HEK293 (cell line): ENCODE results near the gene PTPRF.

ENCODE experiments used
- CTCF ChIA-PET: fragments of 350-600 bp; formaldehyde crosslinking; extraction: SDS; loops from one replicate; lab custom pipeline; 2021; ENCODE audit warnings: antibody characterized with exemption; lab: Yijun Ruan, JAX
- POLR2A ChIA-PET: fragments of 300-600 bp; formaldehyde crosslinking; extraction: SDS; loops from one replicate; lab custom pipeline; 2020; ENCODE audit warnings: antibody characterized with exemption, inconsistent platforms; lab: Yijun Ruan, JAX
- H3K27ac ChIP-seq: fragments of 200-500 bp; sonication (Bioruptor generic); 2 replicates; pipeline ENCODE4 v1.5.1; 2014; ENCODE audit warnings: low read depth, low read length, control low read depth, inconsistent platforms; ENCODE audit errors: extremely low read depth
- H3K36me3 ChIP-seq, 2 experiments: fragments of 200-500 bp in 1 of 2; sonication (Bioruptor generic) in 1 of 2; 1 replicate in 1 of 2; 2 replicates in 1 of 2; pipeline ENCODE4 v1.5.1; 2014 to 2017; ENCODE audit warnings: inconsistent platforms in 2 of 2, low read length in 2 of 2; ENCODE audit not compliant: control insufficient read depth in 2 of 2, insufficient read depth in 1 of 2
- H3K4me1 ChIP-seq: fragments of 200-500 bp; sonication (Bioruptor generic); 2 replicates; pipeline ENCODE4 v1.5.1; 2014; ENCODE audit warnings: mild to moderate bottlenecking, low read length, inconsistent platforms; ENCODE audit not compliant: control insufficient read depth, insufficient read depth
- H3K4me3 ChIP-seq: 2 replicates; pipeline ENCODE4 v1.5.1; 2011; ENCODE audit warnings: low read depth, mild to moderate bottlenecking, control low read depth, low read length, moderate library complexity
- H3K9me3 ChIP-seq: fragments of 200-500 bp; sonication (Bioruptor generic); 2 replicates; pipeline ENCODE4 v1.5.1; 2014; ENCODE audit warnings: low read depth, low read length, inconsistent platforms; ENCODE audit not compliant: control insufficient read depth, insufficient read depth
- GLI2 ChIP-seq: fragments of 450-650 bp; formaldehyde crosslinking; IDR thresholded peaks from 2 replicates; pipeline ENCODE4; 2017; ENCODE audit warnings: missing biosample characterization, missing genetic modification characterization, low read depth, borderline replicate concordance
- KLF1 ChIP-seq: fragments of 450-650 bp; formaldehyde crosslinking; IDR thresholded peaks from 2 replicates; pipeline ENCODE4 v1.5.1; 2016; ENCODE audit warnings: missing biosample characterization, missing genetic modification characterization
- TSHZ1 ChIP-seq: fragments of 450-650 bp; formaldehyde crosslinking; IDR thresholded peaks from 2 replicates; pipeline ENCODE4 v1.5.1; 2016; ENCODE audit warnings: missing biosample characterization, missing genetic modification characterization, borderline replicate concordance
- ZBTB49 ChIP-seq: fragments of 450-650 bp; formaldehyde crosslinking; IDR thresholded peaks from 2 replicates; pipeline ENCODE4 v1.5.1; 2016; ENCODE audit warnings: missing biosample characterization, missing genetic modification characterization, low read depth
- ZEB2 ChIP-seq: fragments of 450-650 bp; formaldehyde crosslinking; IDR thresholded peaks from 2 replicates; pipeline ENCODE4 v1.5.1; 2016; ENCODE audit warnings: missing biosample characterization, missing genetic modification characterization
- ZNF114 ChIP-seq: fragments of 450-650 bp; formaldehyde crosslinking; IDR thresholded peaks from 2 replicates; pipeline ENCODE4 v1.5.0; 2017; ENCODE audit warnings: missing biosample characterization, missing genetic modification characterization
- ZNF138 ChIP-seq: fragments of 450-650 bp; formaldehyde crosslinking; IDR thresholded peaks from 2 replicates; pipeline ENCODE4 v1.5.1; 2016; ENCODE audit warnings: missing biosample characterization, missing genetic modification characterization, borderline replicate concordance
- ZNF155 ChIP-seq: fragments of 450-650 bp; formaldehyde crosslinking; IDR thresholded peaks from 2 replicates; pipeline ENCODE4 v1.5.1; 2016; ENCODE audit warnings: missing biosample characterization, missing genetic modification characterization
- ZNF169 ChIP-seq: fragments of 450-650 bp; formaldehyde crosslinking; IDR thresholded peaks from 2 replicates; pipeline ENCODE4 v1.5.1; 2016; ENCODE audit warnings: missing biosample characterization, missing genetic modification characterization
- ZNF221 ChIP-seq: fragments of 450-650 bp; formaldehyde crosslinking; IDR thresholded peaks from 2 replicates; pipeline ENCODE4 v1.5.1; 2017; ENCODE audit warnings: missing biosample characterization, missing genetic modification characterization, borderline replicate concordance
- ZNF274 ChIP-seq, 2 experiments: fragments of 200-500 bp in 1 of 2; fragments of 450-650 bp in 1 of 2; sonication (Bioruptor generic) in 1 of 2; formaldehyde crosslinking in 1 of 2; IDR thresholded peaks; 2 replicates each; pipeline versions ENCODE4 v1.5.1 to v1.6.1; 2014 to 2016; ENCODE audit warnings: borderline replicate concordance in 1 of 2, inconsistent platforms in 1 of 2, low read length in 1 of 2, missing biosample characterization in 1 of 2, missing genetic modification characterization in 1 of 2
- ZNF488 ChIP-seq: fragments of 450-650 bp; formaldehyde crosslinking; IDR thresholded peaks from 2 replicates; pipeline ENCODE4 v1.5.1; 2016; ENCODE audit warnings: missing biosample characterization, missing genetic modification characterization
- ZNF521 ChIP-seq: fragments of 450-650 bp; formaldehyde crosslinking; IDR thresholded peaks from 2 replicates; pipeline ENCODE4 v1.5.1; 2017; ENCODE audit warnings: missing biosample characterization, mild to moderate bottlenecking, missing genetic modification characterization
- ZNF549 ChIP-seq: fragments of 450-650 bp; IDR thresholded peaks from 2 replicates; pipeline ENCODE4 v1.5.1; 2018; ENCODE audit warnings: missing biosample characterization, missing genetic modification characterization, mild to moderate bottlenecking, inconsistent platforms, moderate library complexity
- ZNF560 ChIP-seq: fragments of 450-650 bp; formaldehyde crosslinking; IDR thresholded peaks from 2 replicates; pipeline ENCODE4 v1.5.1; 2017; ENCODE audit warnings: missing biosample characterization, missing genetic modification characterization, borderline replicate concordance
- ZNF610 ChIP-seq: fragments of 450-650 bp; formaldehyde crosslinking; IDR thresholded peaks from 2 replicates; pipeline ENCODE4 v1.5.1; 2016; ENCODE audit warnings: missing biosample characterization, missing genetic modification characterization, borderline replicate concordance
- ZNF791 ChIP-seq: fragments of 450-650 bp; formaldehyde crosslinking; IDR thresholded peaks from 2 replicates; pipeline ENCODE4 v1.5.1; 2016; ENCODE audit warnings: missing biosample characterization, missing genetic modification characterization
- ZSCAN16 ChIP-seq: fragments of 450-650 bp; formaldehyde crosslinking; IDR thresholded peaks from 2 replicates; pipeline ENCODE4 v1.5.1; 2016; ENCODE audit warnings: missing biosample characterization, missing genetic modification characterization
- TF ChIP-seq, protein P1 (sequence below): fragments of 450-650 bp; formaldehyde crosslinking; IDR thresholded peaks from 2 replicates; pipeline ENCODE4 v1.5.1; 2016; ENCODE audit warnings: missing biosample characterization, missing genetic modification characterization, borderline replicate concordance

Gene PTPRF

DNA sequence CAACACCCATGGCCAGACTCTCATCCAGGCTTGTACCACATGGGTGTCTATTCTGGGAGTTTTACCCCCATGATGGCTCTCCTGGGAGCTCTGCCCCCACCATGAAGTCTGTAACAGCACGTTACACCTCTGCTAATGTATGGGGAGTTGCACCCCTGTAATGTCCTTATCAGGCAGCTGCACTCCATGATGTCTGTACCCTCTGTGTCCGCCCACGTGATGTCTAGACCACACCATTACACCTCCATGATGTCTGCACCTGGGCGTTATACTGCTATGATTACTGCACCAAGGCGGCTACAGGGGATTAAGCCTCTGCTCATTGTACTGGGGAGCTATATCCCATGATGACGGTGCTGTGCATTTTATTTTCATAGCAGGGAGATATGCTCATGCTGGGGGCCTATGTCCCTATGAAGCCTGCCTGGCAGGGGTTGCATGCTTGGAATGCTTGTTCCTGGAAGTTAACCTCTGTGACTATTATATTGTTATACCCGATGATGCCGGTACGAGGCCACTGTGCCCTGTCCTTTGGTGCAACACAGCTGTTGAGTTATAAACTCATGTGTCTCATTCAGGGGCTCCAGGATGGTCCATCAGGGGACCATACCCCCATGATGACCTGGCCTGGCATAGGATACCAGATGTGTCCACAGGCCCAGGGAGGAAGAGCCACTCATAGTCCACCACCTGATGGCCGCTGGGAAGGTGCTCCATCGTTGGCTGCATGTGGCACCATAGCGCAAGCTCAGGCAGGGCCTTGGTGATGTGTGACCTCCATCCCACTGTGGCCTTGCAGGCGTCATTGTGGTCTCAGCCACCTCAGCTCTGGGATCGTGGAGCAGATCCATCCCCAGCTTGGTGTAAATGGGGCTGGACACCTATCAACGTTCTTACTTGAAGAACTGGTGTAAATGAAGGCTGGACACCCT, 12.1 kb downstream of the PTPRF start (continued):
- TF ChIP-seq TSHZ1 (tag by site-specific recombination): no peak
- TF ChIP-seq ZNF549 (tag by site-specific recombination): no peak
- TF ChIP-seq ZNF560 (tag by site-specific recombination): no peak
- no peak for TF ChIP-seq ZNF521 (tag by site-specific recombination)
- TF ChIP-seq ZNF221 (tag by site-specific recombination): no peak
- no peak for TF ChIP-seq ZNF138 (tag by site-specific recombination)
- TF ChIP-seq KLF1 (tag by site-specific recombination): no peak

GRCh38 chr1:43543567-43543966, 12.9 kb downstream of the PTPRF start:
- CTCF ChIA-PET: interaction anchor here (0.8 to 1.3 kb wide), 3 partner anchors 9 to 13 kb away, joined by 3 to 7 read pairs (median 4); partner anchors contain the start of gene PTPRF
- peaks cover 0 to 81% of the 10 kb centered on the region in 2 experiments; a peak in 2 of 3 replicates for H3K36me3 ChIP-seq
- no peaks in the 10 kb centered on the region for H3K9me3 ChIP-seq
- peaks cover 3% of the 10 kb centered on the region; the same call in 1 of the 2 replicates for H3K4me1 ChIP-seq
- no peak overlapping the region for H3K4me3 ChIP-seq
- no peak overlapping the region for H3K27ac ChIP-seq
- POLR2A ChIA-PET: no interaction called here
- no peak for TF ChIP-seq ZSCAN16 (tag by site-specific recombination)
- TF ChIP-seq ZNF169 (tag by site-specific recombination): no peak
- no peak for TF ChIP-seq ZNF488 (tag by site-specific recombination)
- TF ChIP-seq ZBTB49 (tag by site-specific recombination): no peak
- no peak for TF ChIP-seq ZNF114 (tag by site-specific recombination)
- TF ChIP-seq ZEB2 (tag by site-specific recombination): no peak
- TF ChIP-seq ZNF791 (tag by site-specific recombination): no peak
- TF ChIP-seq ZNF274 (IDR thresholded peaks at IDR 0.05; ENCODE audit: low read length): no peak
- TF ChIP-seq ZNF274 (tag by site-specific recombination; IDR thresholded peaks at IDR 0.05; ENCODE audit: borderline replicate concordance): no peak
- no peak for TF ChIP-seq GLI2
- TF ChIP-seq, protein P1, sequence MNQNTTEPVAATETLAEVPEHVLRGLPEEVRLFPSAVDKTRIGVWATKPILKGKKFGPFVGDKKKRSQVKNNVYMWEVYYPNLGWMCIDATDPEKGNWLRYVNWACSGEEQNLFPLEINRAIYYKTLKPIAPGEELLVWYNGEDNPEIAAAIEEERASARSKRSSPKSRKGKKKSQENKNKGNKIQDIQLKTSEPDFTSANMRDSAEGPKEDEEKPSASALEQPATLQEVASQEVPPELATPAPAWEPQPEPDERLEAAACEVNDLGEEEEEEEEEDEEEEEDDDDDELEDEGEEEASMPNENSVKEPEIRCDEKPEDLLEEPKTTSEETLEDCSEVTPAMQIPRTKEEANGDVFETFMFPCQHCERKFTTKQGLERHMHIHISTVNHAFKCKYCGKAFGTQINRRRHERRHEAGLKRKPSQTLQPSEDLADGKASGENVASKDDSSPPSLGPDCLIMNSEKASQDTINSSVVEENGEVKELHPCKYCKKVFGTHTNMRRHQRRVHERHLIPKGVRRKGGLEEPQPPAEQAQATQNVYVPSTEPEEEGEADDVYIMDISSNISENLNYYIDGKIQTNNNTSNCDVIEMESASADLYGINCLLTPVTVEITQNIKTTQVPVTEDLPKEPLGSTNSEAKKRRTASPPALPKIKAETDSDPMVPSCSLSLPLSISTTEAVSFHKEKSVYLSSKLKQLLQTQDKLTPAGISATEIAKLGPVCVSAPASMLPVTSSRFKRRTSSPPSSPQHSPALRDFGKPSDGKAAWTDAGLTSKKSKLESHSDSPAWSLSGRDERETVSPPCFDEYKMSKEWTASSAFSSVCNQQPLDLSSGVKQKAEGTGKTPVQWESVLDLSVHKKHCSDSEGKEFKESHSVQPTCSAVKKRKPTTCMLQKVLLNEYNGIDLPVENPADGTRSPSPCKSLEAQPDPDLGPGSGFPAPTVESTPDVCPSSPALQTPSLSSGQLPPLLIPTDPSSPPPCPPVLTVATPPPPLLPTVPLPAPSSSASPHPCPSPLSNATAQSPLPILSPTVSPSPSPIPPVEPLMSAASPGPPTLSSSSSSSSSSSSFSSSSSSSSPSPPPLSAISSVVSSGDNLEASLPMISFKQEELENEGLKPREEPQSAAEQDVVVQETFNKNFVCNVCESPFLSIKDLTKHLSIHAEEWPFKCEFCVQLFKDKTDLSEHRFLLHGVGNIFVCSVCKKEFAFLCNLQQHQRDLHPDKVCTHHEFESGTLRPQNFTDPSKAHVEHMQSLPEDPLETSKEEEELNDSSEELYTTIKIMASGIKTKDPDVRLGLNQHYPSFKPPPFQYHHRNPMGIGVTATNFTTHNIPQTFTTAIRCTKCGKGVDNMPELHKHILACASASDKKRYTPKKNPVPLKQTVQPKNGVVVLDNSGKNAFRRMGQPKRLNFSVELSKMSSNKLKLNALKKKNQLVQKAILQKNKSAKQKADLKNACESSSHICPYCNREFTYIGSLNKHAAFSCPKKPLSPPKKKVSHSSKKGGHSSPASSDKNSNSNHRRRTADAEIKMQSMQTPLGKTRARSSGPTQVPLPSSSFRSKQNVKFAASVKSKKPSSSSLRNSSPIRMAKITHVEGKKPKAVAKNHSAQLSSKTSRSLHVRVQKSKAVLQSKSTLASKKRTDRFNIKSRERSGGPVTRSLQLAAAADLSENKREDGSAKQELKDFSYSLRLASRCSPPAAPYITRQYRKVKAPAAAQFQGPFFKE (tag by site-specific recombination): no peak
- TF ChIP-seq ZNF155 (tag by site-specific recombination): no peak
- TF ChIP-seq ZNF610 (tag by site-specific recombination): no peak
